ENCODE measurements around the gene RFFL. TPM values are rescaled to one million over a fixed set of nuclear protein-coding genes. Genes with fewer than 3 reads are reported as not detected.

RFFL gene
- total RNA-seq, 2 donors from 2014 or later, result 12.2 to 20.1 TPM

GRCh38 chr17:35088881-35089585 lies 25.5 kb upstream of the RFFL start:
- Histone ChIP-seq H3K27me3 (no peaks in the 10 kb centered on the region), H3K4me3 (peak overlapping the region; percentile 77 to 98), H3K27ac (peak overlapping the region; percentile 87 to 93), H3K4me1 (peaks cover 0 to 13% of the 10 kb centered on the region in 2 donors), H3K9me3 (no peaks in the 10 kb centered on the region), H3K36me3 (no peaks in the 10 kb centered on the region)
- peak; percentile 87 for DNase-seq (ENCODE audit: low spot score)
- TF ChIP-seq CTCF (IDR thresholded peaks at IDR 0.05), result peak; percentile 86 to 91

- H3K36me3 ChIP-seq, result no peaks in the 10 kb centered on the region
- peak overlapping the region; percentile 77 to 98 for H3K4me3 ChIP-seq
- TF ChIP-seq CTCF (IDR thresholded peaks at IDR 0.05), result peak in 1 of 2 donors; percentile 18
- peak overlapping the region; percentile 87 to 93 for H3K27ac ChIP-seq
- H3K27me3 ChIP-seq, result no peaks in the 10 kb centered on the region
- H3K4me1 ChIP-seq, result peaks cover 0 to 13% of the 10 kb centered on the region in 2 donors
- no peaks in the 10 kb centered on the region for H3K9me3 ChIP-seq
- DNase-seq (ENCODE audit: low spot score), result peak; percentile 74
Observed at GRCh38 chr17:35088356-35088880, 24.9 kb upstream of the RFFL start.

- Histone ChIP-seq H3K9me3 (no peaks in the 10 kb centered on the region), H3K4me3 (peak overlapping the region; percentile 77 to 98), H3K27ac (peak overlapping the region; percentile 87 to 93), H3K27me3 (no peaks in the 10 kb centered on the region), H3K36me3 (no peaks in the 10 kb centered on the region), H3K4me1 (peaks cover 0 to 13% of the 10 kb centered on the region in 2 donors)
- no peak for DNase-seq (ENCODE audit: low spot score)
- TF ChIP-seq CTCF (IDR thresholded peaks at IDR 0.05), result no peak
Observed at GRCh38 chr17:35087731-35088355, 24.3 kb upstream of the RFFL start.

- Histone ChIP-seq H3K4me3 (no peak overlapping the region), H3K36me3 (no peaks in the 10 kb centered on the region), H3K4me1 (peaks cover 0 to 19% of the 10 kb centered on the region in 2 donors), H3K27ac (no peak overlapping the region), H3K9me3 (no peaks in the 10 kb centered on the region), H3K27me3 (no peaks in the 10 kb centered on the region)
- no peak for DNase-seq (ENCODE audit: low spot score)
- no peak for TF ChIP-seq CTCF (IDR thresholded peaks at IDR 0.05)
Observed at GRCh38 chr17:35086931-35087573, 23.5 kb upstream of the RFFL start.

- Histone ChIP-seq H3K4me3 (no peak overlapping the region), H3K4me1 (peaks cover 0 to 23% of the 10 kb centered on the region in 2 donors), H3K27me3 (no peaks in the 10 kb centered on the region), H3K36me3 (no peaks in the 10 kb centered on the region), H3K9me3 (no peaks in the 10 kb centered on the region), H3K27ac (no peak overlapping the region)
- no peak for TF ChIP-seq CTCF (IDR thresholded peaks at IDR 0.05)
- DNase-seq (ENCODE audit: low spot score), result no peak
Observed at GRCh38 chr17:35086164-35086563, 22.7 kb upstream of the RFFL start.

Data from right atrium auricular region (tissue), 2 donors.